HepG2 (cell line): ENCODE data around the gene GCLM. TPM values are rescaled to one million over a fixed set of nuclear protein-coding genes. Genes with fewer than 3 reads are reported as not detected.
A peak's percentile ranks its signal among the peaks of the same experiment; 100 is the strongest.

ENCODE experiments used
- CAMTA2 ChIP-seq: sonication (generic); formaldehyde crosslinking; IDR thresholded peaks from 2 replicates; pipeline ENCODE4 v1.4.0; 2020; ENCODE audit warnings: mild to moderate bottlenecking, missing genetic modification reagents, borderline replicate concordance
- MEF2D ChIP-seq: sonication (generic); formaldehyde crosslinking; IDR thresholded peaks from 2 replicates; pipeline ENCODE4 v1.5.1; 2020; ENCODE audit warnings: mild to moderate bottlenecking, missing genetic modification reagents
- RNF2 ChIP-seq: fragments of 450-650 bp; conservative IDR thresholded peaks from 2 replicates; pipeline ENCODE4 v1.6.1; 2016; ENCODE audit warnings: low read depth
- SCMH1 ChIP-seq: sonication (generic); formaldehyde crosslinking; IDR thresholded peaks from 2 replicates; pipeline ENCODE4 v1.9.0; 2021; ENCODE audit warnings: missing genetic modification reagents, mild to moderate bottlenecking, borderline replicate concordance
- ZC3H4 ChIP-seq: sonication (generic); formaldehyde crosslinking; IDR thresholded peaks from 2 replicates; pipeline ENCODE4 v1.4.0; 2020; ENCODE audit warnings: missing genetic modification reagents, borderline replicate concordance
- ZNF121 ChIP-seq: sonication (generic); formaldehyde crosslinking; IDR thresholded peaks from 2 replicates; pipeline ENCODE4 v1.5.0; 2020; ENCODE audit warnings: mild to moderate bottlenecking, missing genetic modification reagents
- ZNF431 ChIP-seq: sonication (generic); formaldehyde crosslinking; IDR thresholded peaks from 2 replicates; pipeline ENCODE4 v1.9.0; 2022; ENCODE audit warnings: missing genetic modification reagents, low read depth, mild to moderate bottlenecking, borderline replicate concordance
- ZNF598 ChIP-seq: sonication (generic); formaldehyde crosslinking; IDR thresholded peaks from 2 replicates; pipeline ENCODE4 v1.5.1; 2020; ENCODE audit warnings: mild to moderate bottlenecking, missing genetic modification reagents, borderline replicate concordance
- ZNF841 ChIP-seq: sonication (generic); formaldehyde crosslinking; IDR thresholded peaks from 2 replicates; pipeline ENCODE4 v1.8.1; 2023; ENCODE audit warnings: missing genetic modification reagents, borderline replicate concordance
- polyA plus RNA-seq, 8 experiments: library from polyadenylated mRNA; depleted of rRNA in 3 of 8; stranded (reverse) in 7 of 8; unstranded in 1 of 8; fragments of >200 nt; fragmentation: Illumina TruSeq in 4 of 8; extraction: Trizol in 4 of 8; gene quantifications; 2 replicates each; pipeline versions ENCODE4 v1.2.1 to v1.2.3, GENCODE V29; 2011 to 2016; ENCODE audit warnings: low read depth in 4 of 8, missing spikeins in 1 of 8, mixed read lengths in 1 of 8; ENCODE audit not compliant: insufficient read depth in 1 of 8
- total RNA-seq, 5 experiments: library from RNA; depleted of rRNA; stranded (reverse); fragments of >200 nt; fragmentation: Illumina TruSeq; extraction: Trizol; gene quantifications; 2 replicates each; pipeline ENCODE4 v1.2.3, GENCODE V29; 2016; ENCODE audit warnings: low read depth in 1 of 5
- TF ChIP-seq, protein P1 (sequence below), 2 experiments: fragments of 450-650 bp in 1 of 2; sonication (generic) in 1 of 2; formaldehyde crosslinking; IDR thresholded peaks; 2 replicates each; pipeline versions ENCODE4 v1.5.0 to v1.8.0; 2020 to 2022; ENCODE audit warnings: mild to moderate bottlenecking in 1 of 2, missing genetic modification reagents in 1 of 2
- TF ChIP-seq, protein P2 (sequence below): sonication (generic); formaldehyde crosslinking; IDR thresholded peaks from 2 replicates; pipeline ENCODE4 v1.4.0; 2020; ENCODE audit warnings: mild to moderate bottlenecking, missing genetic modification reagents
- TF ChIP-seq, protein P3 (sequence below): IDR thresholded peaks from 2 replicates; pipeline ENCODE4 v1.6.1; 2016; ENCODE audit warnings: low read depth, missing genetic modification reagents, missing compliant biosample characterization
- TF ChIP-seq, protein P4 (sequence below): sonication (generic); formaldehyde crosslinking; IDR thresholded peaks from 2 replicates; pipeline ENCODE4 v1.5.0; 2020; ENCODE audit warnings: missing genetic modification reagents

GCLM gene
- total and polyA plus RNA-seq, 2 of the 13 experiments (the other 11 are each of a cell fraction or from before 2014, with no cell fraction given) = 8.7 to 29.9 TPM

DNA sequence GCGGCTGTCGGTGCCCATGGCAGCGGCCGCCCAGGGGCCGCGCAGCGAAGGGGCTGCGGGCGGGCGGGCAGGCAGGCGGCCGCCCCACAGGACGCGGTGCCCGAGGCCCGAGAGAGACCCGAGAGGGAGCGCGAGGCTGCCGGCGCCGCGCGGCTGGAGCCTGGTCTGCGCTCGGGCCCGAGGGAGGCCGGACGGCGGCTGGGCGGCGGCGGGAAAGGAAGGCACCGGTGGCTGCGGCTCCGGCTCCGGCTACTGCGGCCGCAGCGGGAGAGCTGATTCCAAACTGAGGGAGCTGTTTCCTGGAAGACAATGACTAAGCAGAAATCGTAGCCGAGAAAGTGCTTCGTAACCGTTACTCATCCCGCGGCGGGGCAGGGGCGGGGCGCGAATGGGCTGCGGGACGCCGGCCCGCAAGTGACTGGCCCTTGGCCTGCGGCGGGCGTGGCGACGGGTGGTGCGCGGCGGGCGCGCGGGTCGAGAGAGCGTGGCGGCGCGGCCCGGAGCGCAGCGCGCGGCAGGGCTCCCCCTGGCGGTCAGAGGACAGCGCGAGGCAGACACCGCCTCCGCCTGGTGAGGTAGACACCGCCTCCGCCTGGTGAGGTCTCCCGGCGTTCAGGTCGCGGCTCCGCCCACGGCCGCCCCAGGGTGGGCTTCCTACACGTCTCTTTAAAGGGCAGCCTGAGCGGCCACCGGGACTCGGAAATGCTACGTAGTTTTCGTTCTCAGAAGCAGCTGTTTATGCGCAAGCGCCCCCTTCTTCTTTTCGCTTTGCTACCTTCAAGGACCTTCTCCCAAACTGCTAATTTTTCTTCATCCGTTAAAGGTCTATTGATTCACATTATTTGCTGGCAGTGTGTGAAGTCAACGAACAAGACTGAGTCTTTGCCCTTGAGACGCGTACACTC, at the start of gene GCLM (continued):
- TF ChIP-seq, protein P1, sequence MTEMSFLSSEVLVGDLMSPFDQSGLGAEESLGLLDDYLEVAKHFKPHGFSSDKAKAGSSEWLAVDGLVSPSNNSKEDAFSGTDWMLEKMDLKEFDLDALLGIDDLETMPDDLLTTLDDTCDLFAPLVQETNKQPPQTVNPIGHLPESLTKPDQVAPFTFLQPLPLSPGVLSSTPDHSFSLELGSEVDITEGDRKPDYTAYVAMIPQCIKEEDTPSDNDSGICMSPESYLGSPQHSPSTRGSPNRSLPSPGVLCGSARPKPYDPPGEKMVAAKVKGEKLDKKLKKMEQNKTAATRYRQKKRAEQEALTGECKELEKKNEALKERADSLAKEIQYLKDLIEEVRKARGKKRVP (CRISPR knock-in tag; IDR thresholded peaks at IDR 0.05) = peak in 1 of 2 experiments; percentile 28; a peak in 1 of 4 replicates
- TF ChIP-seq MEF2D (0 out of 2 replicates have a peak, but pooled peaks have one; percentile 36), ZNF598 (CRISPR knock-in tag) (no peak), ZC3H4 (CRISPR knock-in tag) (no peak), SCMH1 (CRISPR knock-in tag) (no peak), ZNF121 (CRISPR knock-in tag) (no peak), ZNF841 (CRISPR knock-in tag) (no peak), RNF2 (0 out of 2 replicates have a peak, but pooled peaks have one; percentile 34), CAMTA2 (CRISPR knock-in tag) (no peak), ZNF431 (CRISPR knock-in tag) (peak; percentile 74)
- TF ChIP-seq, protein P2, sequence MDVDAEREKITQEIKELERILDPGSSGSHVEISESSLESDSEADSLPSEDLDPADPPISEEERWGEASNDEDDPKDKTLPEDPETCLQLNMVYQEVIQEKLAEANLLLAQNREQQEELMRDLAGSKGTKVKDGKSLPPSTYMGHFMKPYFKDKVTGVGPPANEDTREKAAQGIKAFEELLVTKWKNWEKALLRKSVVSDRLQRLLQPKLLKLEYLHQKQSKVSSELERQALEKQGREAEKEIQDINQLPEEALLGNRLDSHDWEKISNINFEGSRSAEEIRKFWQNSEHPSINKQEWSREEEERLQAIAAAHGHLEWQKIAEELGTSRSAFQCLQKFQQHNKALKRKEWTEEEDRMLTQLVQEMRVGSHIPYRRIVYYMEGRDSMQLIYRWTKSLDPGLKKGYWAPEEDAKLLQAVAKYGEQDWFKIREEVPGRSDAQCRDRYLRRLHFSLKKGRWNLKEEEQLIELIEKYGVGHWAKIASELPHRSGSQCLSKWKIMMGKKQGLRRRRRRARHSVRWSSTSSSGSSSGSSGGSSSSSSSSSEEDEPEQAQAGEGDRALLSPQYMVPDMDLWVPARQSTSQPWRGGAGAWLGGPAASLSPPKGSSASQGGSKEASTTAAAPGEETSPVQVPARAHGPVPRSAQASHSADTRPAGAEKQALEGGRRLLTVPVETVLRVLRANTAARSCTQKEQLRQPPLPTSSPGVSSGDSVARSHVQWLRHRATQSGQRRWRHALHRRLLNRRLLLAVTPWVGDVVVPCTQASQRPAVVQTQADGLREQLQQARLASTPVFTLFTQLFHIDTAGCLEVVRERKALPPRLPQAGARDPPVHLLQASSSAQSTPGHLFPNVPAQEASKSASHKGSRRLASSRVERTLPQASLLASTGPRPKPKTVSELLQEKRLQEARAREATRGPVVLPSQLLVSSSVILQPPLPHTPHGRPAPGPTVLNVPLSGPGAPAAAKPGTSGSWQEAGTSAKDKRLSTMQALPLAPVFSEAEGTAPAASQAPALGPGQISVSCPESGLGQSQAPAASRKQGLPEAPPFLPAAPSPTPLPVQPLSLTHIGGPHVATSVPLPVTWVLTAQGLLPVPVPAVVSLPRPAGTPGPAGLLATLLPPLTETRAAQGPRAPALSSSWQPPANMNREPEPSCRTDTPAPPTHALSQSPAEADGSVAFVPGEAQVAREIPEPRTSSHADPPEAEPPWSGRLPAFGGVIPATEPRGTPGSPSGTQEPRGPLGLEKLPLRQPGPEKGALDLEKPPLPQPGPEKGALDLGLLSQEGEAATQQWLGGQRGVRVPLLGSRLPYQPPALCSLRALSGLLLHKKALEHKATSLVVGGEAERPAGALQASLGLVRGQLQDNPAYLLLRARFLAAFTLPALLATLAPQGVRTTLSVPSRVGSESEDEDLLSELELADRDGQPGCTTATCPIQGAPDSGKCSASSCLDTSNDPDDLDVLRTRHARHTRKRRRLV (CRISPR knock-in tag) = no peak
- TF ChIP-seq, protein P3, sequence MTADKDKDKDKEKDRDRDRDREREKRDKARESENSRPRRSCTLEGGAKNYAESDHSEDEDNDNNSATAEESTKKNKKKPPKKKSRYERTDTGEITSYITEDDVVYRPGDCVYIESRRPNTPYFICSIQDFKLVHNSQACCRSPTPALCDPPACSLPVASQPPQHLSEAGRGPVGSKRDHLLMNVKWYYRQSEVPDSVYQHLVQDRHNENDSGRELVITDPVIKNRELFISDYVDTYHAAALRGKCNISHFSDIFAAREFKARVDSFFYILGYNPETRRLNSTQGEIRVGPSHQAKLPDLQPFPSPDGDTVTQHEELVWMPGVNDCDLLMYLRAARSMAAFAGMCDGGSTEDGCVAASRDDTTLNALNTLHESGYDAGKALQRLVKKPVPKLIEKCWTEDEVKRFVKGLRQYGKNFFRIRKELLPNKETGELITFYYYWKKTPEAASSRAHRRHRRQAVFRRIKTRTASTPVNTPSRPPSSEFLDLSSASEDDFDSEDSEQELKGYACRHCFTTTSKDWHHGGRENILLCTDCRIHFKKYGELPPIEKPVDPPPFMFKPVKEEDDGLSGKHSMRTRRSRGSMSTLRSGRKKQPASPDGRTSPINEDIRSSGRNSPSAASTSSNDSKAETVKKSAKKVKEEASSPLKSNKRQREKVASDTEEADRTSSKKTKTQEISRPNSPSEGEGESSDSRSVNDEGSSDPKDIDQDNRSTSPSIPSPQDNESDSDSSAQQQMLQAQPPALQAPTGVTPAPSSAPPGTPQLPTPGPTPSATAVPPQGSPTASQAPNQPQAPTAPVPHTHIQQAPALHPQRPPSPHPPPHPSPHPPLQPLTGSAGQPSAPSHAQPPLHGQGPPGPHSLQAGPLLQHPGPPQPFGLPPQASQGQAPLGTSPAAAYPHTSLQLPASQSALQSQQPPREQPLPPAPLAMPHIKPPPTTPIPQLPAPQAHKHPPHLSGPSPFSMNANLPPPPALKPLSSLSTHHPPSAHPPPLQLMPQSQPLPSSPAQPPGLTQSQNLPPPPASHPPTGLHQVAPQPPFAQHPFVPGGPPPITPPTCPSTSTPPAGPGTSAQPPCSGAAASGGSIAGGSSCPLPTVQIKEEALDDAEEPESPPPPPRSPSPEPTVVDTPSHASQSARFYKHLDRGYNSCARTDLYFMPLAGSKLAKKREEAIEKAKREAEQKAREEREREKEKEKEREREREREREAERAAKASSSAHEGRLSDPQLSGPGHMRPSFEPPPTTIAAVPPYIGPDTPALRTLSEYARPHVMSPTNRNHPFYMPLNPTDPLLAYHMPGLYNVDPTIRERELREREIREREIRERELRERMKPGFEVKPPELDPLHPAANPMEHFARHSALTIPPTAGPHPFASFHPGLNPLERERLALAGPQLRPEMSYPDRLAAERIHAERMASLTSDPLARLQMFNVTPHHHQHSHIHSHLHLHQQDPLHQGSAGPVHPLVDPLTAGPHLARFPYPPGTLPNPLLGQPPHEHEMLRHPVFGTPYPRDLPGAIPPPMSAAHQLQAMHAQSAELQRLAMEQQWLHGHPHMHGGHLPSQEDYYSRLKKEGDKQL (CRISPR knock-in tag) = no peak
- TF ChIP-seq, protein P4, sequence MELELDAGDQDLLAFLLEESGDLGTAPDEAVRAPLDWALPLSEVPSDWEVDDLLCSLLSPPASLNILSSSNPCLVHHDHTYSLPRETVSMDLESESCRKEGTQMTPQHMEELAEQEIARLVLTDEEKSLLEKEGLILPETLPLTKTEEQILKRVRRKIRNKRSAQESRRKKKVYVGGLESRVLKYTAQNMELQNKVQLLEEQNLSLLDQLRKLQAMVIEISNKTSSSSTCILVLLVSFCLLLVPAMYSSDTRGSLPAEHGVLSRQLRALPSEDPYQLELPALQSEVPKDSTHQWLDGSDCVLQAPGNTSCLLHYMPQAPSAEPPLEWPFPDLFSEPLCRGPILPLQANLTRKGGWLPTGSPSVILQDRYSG = no peak
